ENCODE data around the gene LPP.
"Not testable (repeated sequence)": the region's sequence is repeated elsewhere in the genome, so short reads cannot be mapped to it uniquely, and the experiment has no call there.

LPP gene

GRCh38 chr3:188691665-188692064 is 537.7 kb downstream of the LPP start:
- DNase-seq: no peak

GRCh38 chr3:188692700-188693099 is 538.7 kb downstream of the LPP start:
- no peak for DNase-seq

DNA sequence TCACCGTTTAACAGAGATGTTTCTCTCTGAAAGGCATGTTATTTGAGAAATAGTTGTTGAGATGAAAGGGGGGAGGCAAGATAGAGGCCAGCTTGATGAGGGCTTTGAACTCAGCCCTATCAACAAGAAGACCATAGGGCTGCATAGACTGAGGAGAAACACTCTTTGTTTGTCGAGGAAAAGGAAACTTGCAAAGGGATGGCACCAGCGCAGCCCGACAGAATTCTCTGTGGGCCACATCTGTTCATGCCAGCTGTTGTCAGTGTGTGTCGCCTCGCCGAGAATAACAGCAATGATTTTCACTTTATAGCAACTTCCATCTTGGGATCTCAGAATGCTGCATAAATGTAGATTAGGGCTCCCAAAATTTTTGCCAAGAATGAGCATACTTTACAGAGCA is 539.5 kb downstream of the LPP start:
- DNase-seq: no peak

GRCh38 chr3:188695241-188695640 is 541.3 kb downstream of the LPP start:
- DNase-seq: no peak

DNA sequence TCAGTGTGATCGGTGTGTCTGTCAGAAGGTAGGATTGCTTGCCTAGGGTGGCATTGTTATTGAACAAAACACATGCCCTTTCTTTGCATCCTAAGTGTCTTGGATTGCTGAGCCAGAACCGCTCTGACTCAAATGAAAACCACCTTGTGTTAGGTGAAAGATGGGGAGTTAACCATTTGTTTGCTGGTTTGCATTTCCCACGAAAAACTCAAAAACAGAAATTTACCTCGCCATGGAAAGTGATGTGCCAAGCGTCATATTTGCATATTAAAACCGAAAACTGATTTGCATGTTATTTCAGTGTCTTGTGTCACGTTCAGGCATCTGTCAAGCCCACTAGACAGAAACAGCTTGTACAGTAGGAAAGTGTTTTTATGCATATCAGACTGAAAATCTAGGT is 543.2 kb downstream of the LPP start:
- DNase-seq: no peak

- DNase-seq: no peak
Measured at GRCh38 chr3:188698436-188698835, 544.5 kb downstream of the LPP start.

- no peak for DNase-seq
Measured at GRCh38 chr3:188700501-188700900, 546.5 kb downstream of the LPP start.

DNA sequence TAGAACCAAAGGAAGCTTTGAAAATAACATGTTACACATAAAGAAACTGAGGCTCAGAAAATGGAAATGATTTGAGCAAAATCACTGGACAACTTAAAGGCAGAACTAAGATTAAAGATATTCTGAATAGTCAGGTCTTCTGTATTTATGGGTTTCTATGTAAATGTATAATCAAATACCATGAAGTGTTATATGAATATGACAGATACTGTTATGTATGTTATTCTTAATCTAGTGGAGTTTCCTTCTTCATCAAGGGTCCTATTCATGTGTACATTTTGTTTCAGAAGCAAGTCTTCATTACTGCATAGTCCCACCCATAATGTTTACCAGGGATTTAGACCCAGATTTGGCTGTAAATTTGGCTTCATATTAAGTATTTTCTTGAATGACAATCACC is 547.0 kb downstream of the LPP start:
- no peak for DNase-seq

GRCh38 chr3:188701485-188701969 is 547.6 kb downstream of the LPP start:
- no peak for DNase-seq

DNA sequence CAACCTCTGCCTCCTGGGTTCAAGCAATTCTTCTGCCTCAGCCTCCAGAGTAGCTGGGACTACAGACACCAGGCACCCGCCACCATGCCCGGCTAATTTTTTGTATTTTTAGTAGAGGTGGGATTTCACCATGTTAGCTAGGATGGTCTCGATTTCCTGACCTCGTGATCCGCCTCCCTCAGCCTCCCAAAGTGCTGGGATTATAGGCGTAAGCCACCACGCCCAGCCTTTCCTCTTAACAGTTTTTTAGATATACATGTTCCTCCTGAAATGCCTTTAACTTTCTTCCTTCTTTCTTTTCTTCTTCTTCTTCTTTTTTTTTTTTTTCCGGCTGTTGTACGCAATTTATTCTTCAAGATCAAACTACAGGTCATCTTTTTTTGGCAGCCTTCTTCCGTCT is 548.1 kb downstream of the LPP start:
- not testable (repeated sequence) for DNase-seq

DNA sequence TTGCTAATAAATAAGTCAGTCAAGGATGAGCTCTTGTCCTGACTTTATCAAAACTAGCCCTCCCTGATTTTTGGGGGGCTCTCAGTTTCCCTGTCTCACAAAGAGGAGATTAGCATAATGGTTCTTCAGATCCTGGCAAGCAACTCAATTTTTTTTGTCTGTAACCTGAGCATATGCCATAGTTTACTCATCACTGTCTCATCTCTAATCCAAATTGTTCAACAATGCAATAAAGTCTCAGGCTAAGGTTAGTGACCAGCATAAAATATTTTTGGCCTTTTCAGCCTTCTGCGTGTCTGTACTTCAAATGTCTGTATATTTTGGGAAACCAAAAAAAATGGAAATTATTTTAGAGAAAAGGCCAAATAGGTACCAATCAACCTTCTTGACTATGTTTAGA is 552.2 kb downstream of the LPP start:
- no peak for DNase-seq

- no peak for DNase-seq
Measured at GRCh38 chr3:188706599-188706998, 552.6 kb downstream of the LPP start.

GRCh38 chr3:188707381-188708288 is 553.7 kb downstream of the LPP start:
- no peak for DNase-seq

- no peak for DNase-seq
Measured at GRCh38 chr3:188711881-188712247, 557.9 kb downstream of the LPP start.

GRCh38 chr3:188712248-188712924 is 558.4 kb downstream of the LPP start:
- DNase-seq: no peak

DNA sequence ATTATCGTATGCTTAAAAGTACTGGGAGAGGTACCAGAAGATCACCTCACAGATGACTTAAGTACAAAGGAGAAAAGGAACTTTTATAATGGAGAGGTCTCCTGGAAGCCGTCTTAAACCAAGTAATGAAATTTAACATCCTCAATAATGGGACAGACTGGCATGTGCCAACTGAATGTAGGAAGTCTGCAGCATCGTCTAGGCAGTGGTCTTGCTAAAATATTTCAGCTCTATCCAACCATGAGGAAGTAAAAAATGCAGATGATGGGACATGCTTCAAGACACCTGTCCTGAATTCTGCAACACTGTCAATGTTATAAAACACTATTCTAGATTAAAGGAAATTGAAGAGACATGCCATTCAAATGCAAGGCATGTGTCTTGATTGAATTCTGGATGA is 559.0 kb downstream of the LPP start:
- no peak for DNase-seq

DNA sequence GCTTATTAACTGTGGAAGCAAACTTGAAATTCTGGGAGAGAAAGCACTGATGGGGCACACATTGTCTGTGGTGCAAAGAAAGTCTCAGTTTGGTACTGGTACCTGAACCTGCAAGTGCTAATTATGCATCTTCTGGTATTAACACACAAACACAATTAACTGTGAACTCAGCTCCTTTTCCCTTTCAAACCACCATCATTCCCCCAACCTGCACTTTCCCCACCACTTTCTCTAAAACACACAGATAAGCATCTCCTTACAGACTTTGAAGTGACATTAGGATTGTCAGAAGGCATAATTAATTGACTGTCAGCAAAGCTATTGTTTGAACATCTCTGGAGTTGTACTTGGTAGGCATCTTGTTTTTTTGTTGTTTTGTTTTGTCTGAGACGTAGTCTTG is 565.6 kb downstream of the LPP start:
- no peak for DNase-seq

DNA sequence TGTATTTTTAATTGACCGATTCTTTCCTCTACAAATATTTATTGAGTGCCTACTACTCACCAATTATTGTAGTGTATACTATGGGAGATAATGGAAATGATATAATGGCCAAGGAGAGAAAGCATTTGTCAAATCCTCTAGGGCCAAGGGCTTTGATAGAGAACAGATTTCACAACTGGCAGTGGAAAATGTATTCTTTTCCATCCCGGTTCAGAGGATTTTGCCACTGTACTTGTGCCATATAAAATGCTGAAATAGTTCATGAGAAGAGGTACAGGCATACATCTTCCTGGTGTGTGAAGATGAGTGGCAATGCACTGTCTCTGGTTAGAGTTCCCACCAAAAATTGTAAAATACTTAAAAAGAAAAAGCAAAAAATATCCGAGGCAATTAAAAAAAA is 566.3 kb downstream of the LPP start:
- no peak for DNase-seq

- no peak for DNase-seq
Measured at GRCh38 chr3:188720636-188721035, 566.7 kb downstream of the LPP start.

- DNase-seq: no peak
Measured at GRCh38 chr3:188721312-188721711, 567.4 kb downstream of the LPP start.

DNA sequence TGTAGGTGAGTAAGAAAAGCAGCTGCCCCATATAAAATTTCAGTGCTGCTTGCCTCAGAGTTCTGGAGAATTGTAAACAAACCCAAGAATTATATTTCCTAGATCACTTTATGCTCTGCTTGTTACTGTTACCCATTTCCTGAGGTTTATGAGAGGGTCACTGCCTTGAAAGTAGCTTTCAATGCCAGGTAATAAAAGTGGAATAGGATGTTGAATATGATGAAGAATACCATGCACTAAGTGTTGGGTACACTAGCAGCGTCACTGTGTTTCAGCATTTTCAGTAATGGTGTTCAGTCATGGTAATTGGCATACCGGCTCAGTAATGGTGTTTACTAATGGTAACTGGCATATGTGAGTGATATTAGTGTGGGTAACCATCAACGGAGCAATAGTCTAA is 568.0 kb downstream of the LPP start:
- DNase-seq: no peak

- no peak for DNase-seq
Measured at GRCh38 chr3:188722963-188723362, 569.0 kb downstream of the LPP start.

- no peak for DNase-seq
Measured at GRCh38 chr3:188727052-188727451, 573.1 kb downstream of the LPP start.

DNA sequence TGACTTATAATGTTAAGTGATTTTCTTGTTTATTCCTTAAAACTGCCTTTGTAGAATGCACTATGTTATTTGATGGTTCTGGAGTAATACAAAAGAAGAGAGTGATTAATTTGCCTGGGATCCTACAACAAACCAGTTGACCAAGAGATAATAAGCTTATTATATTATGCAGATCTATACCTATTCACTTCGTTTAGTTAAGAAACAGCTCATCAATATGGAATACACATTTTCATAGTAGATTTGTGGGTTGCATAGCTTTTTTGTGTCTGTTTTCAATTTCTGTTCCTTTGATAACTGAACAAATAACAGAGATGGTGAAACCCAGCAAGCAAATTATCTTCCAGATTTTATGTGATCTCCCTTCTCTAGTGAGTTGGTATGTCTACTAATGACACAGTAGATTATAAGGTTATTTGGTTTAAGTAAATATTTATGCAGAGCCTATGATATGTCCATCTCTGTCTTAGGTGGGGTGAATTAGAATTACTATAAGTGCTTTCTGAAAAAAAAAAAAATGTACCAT is 574.5 kb downstream of the LPP start:
- DNase-seq: no peak
